Trophoblast cell (in vitro differentiated cells and primary cell): Measurements from ENCODE around the gene CCDC141.

Source experiments
- DNase-seq, 2 donors: peaks; one replicate each; pipeline ENCODE4 v3.0.0-alpha.2; 2016
- H2AFZ ChIP-seq: 2 replicates; pipeline ENCODE4 v1.6.1; 2013; ENCODE audit warnings: low read length, moderate library complexity, mild to moderate bottlenecking; ENCODE audit not compliant: insufficient read depth, poor library complexity
- H2AK5ac ChIP-seq: 2 replicates; pipeline ENCODE4 v1.6.1; 2013; ENCODE audit warnings: mild to moderate bottlenecking, low read length
- H2BK120ac ChIP-seq: 2 replicates; pipeline ENCODE4 v1.6.1; 2013; ENCODE audit warnings: low read length, mild to moderate bottlenecking, moderate library complexity; ENCODE audit not compliant: insufficient read depth, poor library complexity
- H2BK12ac ChIP-seq: 2 replicates; pipeline ENCODE4 v1.6.1; 2013; ENCODE audit warnings: mild to moderate bottlenecking, low read length, moderate library complexity
- H2BK5ac ChIP-seq: 2 replicates; pipeline ENCODE4 v1.6.1; 2013; ENCODE audit warnings: low read length, low read depth, moderate library complexity, mild to moderate bottlenecking; ENCODE audit not compliant: poor library complexity
- H3K14ac ChIP-seq: 2 replicates; pipeline ENCODE4 v1.6.1; 2013; ENCODE audit warnings: mild to moderate bottlenecking, low read length
- H3K18ac ChIP-seq: 2 replicates; pipeline ENCODE4 v1.6.1; 2013; ENCODE audit warnings: mild to moderate bottlenecking, low read length
- H3K23ac ChIP-seq: 2 replicates; pipeline ENCODE4 v1.6.1; 2013; ENCODE audit warnings: low read length
- H3K27ac ChIP-seq: 2 replicates; pipeline ENCODE4 v1.5.1; 2013; ENCODE audit warnings: low read depth, mild to moderate bottlenecking, inconsistent platforms, low read length, moderate library complexity
- H3K27me3 ChIP-seq: 2 replicates; pipeline ENCODE4 v1.6.1; 2013; ENCODE audit warnings: inconsistent platforms, mild to moderate bottlenecking, low read length, moderate library complexity; ENCODE audit not compliant: insufficient read depth
- H3K36me3 ChIP-seq, 2 experiments: 1 replicate in 1 of 2; 2 replicates in 1 of 2; pipeline ENCODE4 v1.6.1; 2013; ENCODE audit warnings: low read length in 2 of 2, mild to moderate bottlenecking in 2 of 2, moderate library complexity in 1 of 2; ENCODE audit not compliant: insufficient read depth in 2 of 2, control insufficient read depth in 1 of 2
- H3K4ac ChIP-seq: 2 replicates; pipeline ENCODE4 v1.6.1; 2013; ENCODE audit warnings: low read depth, mild to moderate bottlenecking, low read length, moderate library complexity
- H3K4me1 ChIP-seq, 2 experiments: 1 replicate in 1 of 2; 2 replicates in 1 of 2; pipeline ENCODE4 v1.6.1; 2013; ENCODE audit warnings: low read length in 2 of 2, mild to moderate bottlenecking in 2 of 2, moderate library complexity in 1 of 2; ENCODE audit not compliant: insufficient read depth in 2 of 2, control insufficient read depth in 1 of 2
- H3K4me2 ChIP-seq: 2 replicates; pipeline ENCODE4 v1.6.1; 2013; ENCODE audit warnings: inconsistent platforms, mild to moderate bottlenecking, low read length, moderate library complexity
- H3K4me3 ChIP-seq: 2 replicates; pipeline ENCODE4 v1.5.1; 2013; ENCODE audit warnings: mild to moderate bottlenecking, low read depth, low read length, inconsistent platforms
- H3K79me1 ChIP-seq: one replicate; pipeline ENCODE4 v1.6.1; 2013; ENCODE audit warnings: low read length
- H3K79me2 ChIP-seq: 2 replicates; pipeline ENCODE4 v1.6.1; 2013; ENCODE audit warnings: low read length, mild to moderate bottlenecking; ENCODE audit not compliant: control insufficient read depth, insufficient read depth, poor library complexity
- H3K9ac ChIP-seq: 2 replicates; pipeline ENCODE4 v1.6.1; 2013; ENCODE audit warnings: mild to moderate bottlenecking, low read length
- H3K9me3 ChIP-seq: 2 replicates; pipeline ENCODE4 v1.6.1; 2013; ENCODE audit warnings: low read depth, mild to moderate bottlenecking, control low read depth, inconsistent platforms, low read length; ENCODE audit not compliant: insufficient read depth
- H4K12ac ChIP-seq: 2 replicates; pipeline ENCODE4 v1.6.1; 2013; ENCODE audit warnings: low read depth, mild to moderate bottlenecking, low read length, moderate library complexity
- H4K8ac ChIP-seq: 2 replicates; pipeline ENCODE4 v1.6.1; 2013; ENCODE audit warnings: low read depth, mild to moderate bottlenecking, low read length, moderate library complexity
- H4K91ac ChIP-seq: one replicate; pipeline ENCODE4 v1.6.1; 2013; ENCODE audit warnings: low read depth, mild to moderate bottlenecking, low read length, moderate library complexity
- WGBS: extraction: QIAGEN DNeasy Blood & Tissue Kit; methylation state at CpG from one replicate; pipeline ENCODE4 v1.1.7; 2013; ENCODE audit warnings: missing lambda C conversion rate; ENCODE audit not compliant: insufficient read length, insufficient coverage; ENCODE audit errors: extremely low coverage; 5-methylcytosine and 5-hydroxymethylcytosine counted together

The CCDC141 gene

GRCh38 chr2:178892751-178893625 is 156.9 kb downstream of the CCDC141 start:
- Histone ChIP-seq H3K36me3 (no peaks in the 10 kb centered on the region), H3K79me2 (no peaks in the 10 kb centered on the region), H3K18ac (no peak overlapping the region), H3K79me1 (no peaks in the 10 kb centered on the region), H3K4ac (no peak overlapping the region), H3K14ac (no peak overlapping the region), H3K4me1 (no peaks in the 10 kb centered on the region), H4K12ac (no peak overlapping the region), H2AK5ac (no peak overlapping the region), H2BK12ac (no peak overlapping the region), H2BK120ac (no peak overlapping the region), H3K4me3 (no peak overlapping the region), H2AFZ (no peak overlapping the region), H4K91ac (no peak overlapping the region), H3K27me3 (no peaks in the 10 kb centered on the region), H3K9ac (no peak overlapping the region), H3K4me2 (no peak overlapping the region), H3K9me3 (no peaks in the 10 kb centered on the region), H3K23ac (no peak overlapping the region), H2BK5ac (no peak overlapping the region), H3K27ac (no peak overlapping the region), H4K8ac (no peak overlapping the region)
- DNase-seq, result no peak
- no CpG with 5 or more reads among the region's 5 CpGs for WGBS

DNA sequence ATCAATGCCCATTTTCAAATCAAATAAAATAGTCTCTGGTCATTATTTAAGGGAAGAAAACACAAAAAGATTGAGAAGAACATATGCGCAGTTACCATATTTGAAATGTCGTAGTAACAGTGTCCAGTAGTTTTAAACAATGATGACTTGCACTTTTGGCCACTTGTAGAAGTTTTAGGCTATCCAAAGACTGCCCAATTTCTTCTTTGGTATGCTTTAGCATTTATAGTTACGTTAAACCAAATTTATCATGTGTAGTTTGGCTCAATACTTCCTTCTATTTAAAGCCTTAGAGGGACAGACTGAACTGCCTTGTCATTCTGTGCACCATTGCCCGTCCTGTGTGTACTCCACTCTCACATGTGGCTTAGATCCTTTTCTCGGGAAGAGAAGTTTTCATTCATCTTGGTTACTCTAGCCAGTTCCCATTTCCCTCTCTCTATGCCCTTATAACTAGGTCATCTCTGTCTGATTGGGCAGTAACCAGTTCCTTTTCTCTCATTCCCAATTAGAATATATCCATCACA is 157.9 kb downstream of the CCDC141 start:
- Histone ChIP-seq H3K4me1 (no peaks in the 10 kb centered on the region), H2BK12ac (no peak overlapping the region), H3K23ac (no peak overlapping the region), H3K79me1 (no peaks in the 10 kb centered on the region), H3K9me3 (no peaks in the 10 kb centered on the region), H2BK120ac (no peak overlapping the region), H3K4ac (no peak overlapping the region), H4K8ac (no peak overlapping the region), H3K4me2 (no peak overlapping the region), H3K14ac (no peak overlapping the region), H3K27ac (no peak overlapping the region), H3K4me3 (no peak overlapping the region), H4K91ac (no peak overlapping the region), H3K27me3 (no peaks in the 10 kb centered on the region), H3K36me3 (no peaks in the 10 kb centered on the region), H2AFZ (no peak overlapping the region), H2AK5ac (no peak overlapping the region), H3K9ac (no peak overlapping the region), H2BK5ac (no peak overlapping the region), H4K12ac (no peak overlapping the region), H3K79me2 (no peaks in the 10 kb centered on the region), H3K18ac (no peak overlapping the region)
- no CpG with 5 or more reads among the region's 5 CpGs for WGBS
- DNase-seq, result no peak

- H3K4me1 ChIP-seq, result no peaks in the 10 kb centered on the region
- no peak overlapping the region for H4K91ac ChIP-seq
- no peak overlapping the region for H2BK120ac ChIP-seq
- H4K12ac ChIP-seq, result no peak overlapping the region
- no peak overlapping the region for H3K27ac ChIP-seq
- H3K23ac ChIP-seq, result no peak overlapping the region
- H3K79me2 ChIP-seq, result no peaks in the 10 kb centered on the region
- no peak overlapping the region for H2AFZ ChIP-seq
- H2AK5ac ChIP-seq, result no peak overlapping the region
- H4K8ac ChIP-seq, result no peak overlapping the region
- H3K9me3 ChIP-seq, result no peaks in the 10 kb centered on the region
- no peak overlapping the region for H3K4me2 ChIP-seq
- no peak overlapping the region for H2BK12ac ChIP-seq
- peak; percentile 66 to 89 for DNase-seq
- H3K4ac ChIP-seq, result no peak overlapping the region
- no peak overlapping the region for H3K4me3 ChIP-seq
- H3K27me3 ChIP-seq, result no peaks in the 10 kb centered on the region
- WGBS, result no CpG with 5 or more reads among the region's 3 CpGs
- H2BK5ac ChIP-seq, result no peak overlapping the region
- no peaks in the 10 kb centered on the region for H3K79me1 ChIP-seq
- no peak overlapping the region for H3K9ac ChIP-seq
- no peak overlapping the region for H3K18ac ChIP-seq
- no peak overlapping the region for H3K14ac ChIP-seq
- no peaks in the 10 kb centered on the region for H3K36me3 ChIP-seq
These were observed 158.5 kb downstream of the CCDC141 start for GRCh38 chr2:178891265-178891958.

DNA sequence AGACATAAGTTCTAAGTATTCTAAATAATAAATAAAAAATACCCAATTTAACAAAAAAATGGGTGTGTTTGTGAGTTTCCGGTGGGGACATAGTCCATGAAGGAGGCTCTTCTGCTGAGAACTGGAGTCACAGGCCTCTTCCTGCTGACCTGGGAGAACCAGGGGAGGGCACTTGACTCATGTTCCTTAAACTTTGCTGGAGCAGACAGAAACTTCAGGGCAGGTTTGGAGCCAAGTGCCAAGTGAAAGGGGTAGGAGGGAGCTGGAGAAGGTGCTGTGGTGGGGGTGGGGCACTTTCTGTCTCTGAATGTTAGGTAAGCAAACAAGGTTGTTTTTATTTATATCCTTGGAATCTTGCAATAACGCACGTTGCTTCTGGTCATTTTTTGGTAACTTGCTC is 163.9 kb downstream of the CCDC141 start:
- no peaks in the 10 kb centered on the region for H3K27me3 ChIP-seq
- no peak overlapping the region for H3K4ac ChIP-seq
- H3K79me2 ChIP-seq, result no peaks in the 10 kb centered on the region
- H2BK12ac ChIP-seq, result no peak overlapping the region
- no peak overlapping the region for H3K4me2 ChIP-seq
- no peak overlapping the region for H3K9ac ChIP-seq
- no peak overlapping the region for H3K23ac ChIP-seq
- no peak overlapping the region for H4K8ac ChIP-seq
- H3K27ac ChIP-seq, result no peak overlapping the region
- H2BK120ac ChIP-seq, result no peak overlapping the region
- H2AFZ ChIP-seq, result no peak overlapping the region
- no peak overlapping the region for H3K14ac ChIP-seq
- H3K4me3 ChIP-seq, result no peak overlapping the region
- no peaks in the 10 kb centered on the region for H3K36me3 ChIP-seq
- no peaks in the 10 kb centered on the region for H3K4me1 ChIP-seq
- no peaks in the 10 kb centered on the region for H3K9me3 ChIP-seq
- H3K79me1 ChIP-seq, result no peaks in the 10 kb centered on the region
- no peak for DNase-seq
- no peak overlapping the region for H2AK5ac ChIP-seq
- no CpG with 5 or more reads among the region's 3 CpGs for WGBS
- no peak overlapping the region for H4K91ac ChIP-seq
- no peak overlapping the region for H2BK5ac ChIP-seq
- H4K12ac ChIP-seq, result no peak overlapping the region
- no peak overlapping the region for H3K18ac ChIP-seq
